ENCODE data around the gene HOMER2. TPM values are rescaled to one million over a fixed set of nuclear protein-coding genes. Genes with fewer than 3 reads are reported as not detected.

HOMER2 gene
- total RNA-seq, 1 donor from 2014 or later, result 59.0 TPM

GRCh38 chr15:82862886-82863285 is 89.6 kb downstream of the HOMER2 start:
- DNase-seq (ENCODE audit: low spot score), result no peak

GRCh38 chr15:82858932-82859331 is 93.6 kb downstream of the HOMER2 start:
- DNase-seq (ENCODE audit: low spot score), result no peak

- DNase-seq (ENCODE audit: low spot score), result no peak
Measured at GRCh38 chr15:82856397-82857170, 95.9 kb downstream of the HOMER2 start.

GRCh38 chr15:82855286-82856100 is 97.0 kb downstream of the HOMER2 start:
- no peak for DNase-seq (ENCODE audit: low spot score)

GRCh38 chr15:82854554-82854953 is 98.0 kb downstream of the HOMER2 start:
- no peak for DNase-seq (ENCODE audit: low spot score)

- no peak for DNase-seq (ENCODE audit: low spot score)
Measured at GRCh38 chr15:82852941-82853561, 99.5 kb downstream of the HOMER2 start.

- DNase-seq (ENCODE audit: low spot score), result no peak
Measured at GRCh38 chr15:82851981-82852511, 100.5 kb downstream of the HOMER2 start.

GRCh38 chr15:82851306-82851850 is 101.1 kb downstream of the HOMER2 start:
- DNase-seq (ENCODE audit: low spot score), result no peak

- DNase-seq (ENCODE audit: low spot score), result no peak
Measured at GRCh38 chr15:82850731-82851130, 101.8 kb downstream of the HOMER2 start.

GRCh38 chr15:82849556-82850512 is 102.7 kb downstream of the HOMER2 start:
- peak; percentile 83 for DNase-seq (ENCODE audit: low spot score)

GRCh38 chr15:82848241-82848993 is 104.1 kb downstream of the HOMER2 start:
- no peak for DNase-seq (ENCODE audit: low spot score)

- DNase-seq (ENCODE audit: low spot score), result no peak
Measured at GRCh38 chr15:82847703-82848102, 104.8 kb downstream of the HOMER2 start.

GRCh38 chr15:82846621-82847020 is 105.9 kb downstream of the HOMER2 start:
- peak; percentile 4 for DNase-seq (ENCODE audit: low spot score)

- DNase-seq (ENCODE audit: low spot score), result no peak
Measured at GRCh38 chr15:82845686-82846085, 106.8 kb downstream of the HOMER2 start.

GRCh38 chr15:82843566-82843965 is 109.0 kb downstream of the HOMER2 start:
- no peak for DNase-seq (ENCODE audit: low spot score)

- DNase-seq (ENCODE audit: low spot score), result no peak
Measured at GRCh38 chr15:82840166-82840565, 112.4 kb downstream of the HOMER2 start.

GRCh38 chr15:82839136-82839535 is 113.4 kb downstream of the HOMER2 start:
- DNase-seq (ENCODE audit: low spot score), result no peak

GRCh38 chr15:82838096-82838735 is 114.3 kb downstream of the HOMER2 start:
- no peak for DNase-seq (ENCODE audit: low spot score)

GRCh38 chr15:82835391-82835917 is 117.1 kb downstream of the HOMER2 start:
- no peak for DNase-seq (ENCODE audit: low spot score)

Data from umbilical cord (tissue), 2 donors.